KMS-11 (cell line): ENCODE measurements around the gene PTPN14.

Source experiments
- H2AFZ ChIP-seq: fragments of 200-600 bp; sonication (generic); 2 replicates; pipeline ENCODE4 v1.6.1; 2016; ENCODE audit warnings: antibody characterized with exemption, mixed run types, low read depth
- H3K27ac ChIP-seq: fragments of 200-600 bp; sonication (generic); 2 replicates; pipeline ENCODE4 v1.6.1; 2016; ENCODE audit warnings: mild to moderate bottlenecking, mixed run types
- H3K27me3 ChIP-seq: fragments of 200-600 bp; sonication (generic); 2 replicates; pipeline ENCODE4 v1.6.1; 2017; ENCODE audit warnings: mild to moderate bottlenecking, low read depth, mixed run types, moderate library complexity; ENCODE audit not compliant: insufficient read depth
- H3K36me3 ChIP-seq: fragments of 200-600 bp; sonication (generic); 2 replicates; pipeline ENCODE4 v1.6.1; 2017; ENCODE audit warnings: mild to moderate bottlenecking, mixed run types; ENCODE audit not compliant: insufficient read depth
- H3K4me1 ChIP-seq: fragments of 200-600 bp; sonication (generic); 2 replicates; pipeline ENCODE4 v1.6.1; 2016; ENCODE audit warnings: mild to moderate bottlenecking, low read depth, mixed run types; ENCODE audit not compliant: poor library complexity, severe bottlenecking
- H3K4me2 ChIP-seq: fragments of 200-600 bp; sonication (generic); 2 replicates; pipeline ENCODE4 v1.7.0; 2016; ENCODE audit warnings: mild to moderate bottlenecking, mixed run types
- H3K4me3 ChIP-seq: fragments of 200-600 bp; sonication (generic); IDR thresholded peaks from 2 replicates; pipeline ENCODE4 v1.6.1; 2017; ENCODE audit warnings: low read depth, low read length, mixed read lengths; ENCODE audit not compliant: insufficient read depth
- H3K79me2 ChIP-seq: fragments of 200-600 bp; sonication (generic); 2 replicates; pipeline ENCODE4 v1.6.1; 2016; ENCODE audit warnings: low read depth, mixed run types; ENCODE audit not compliant: insufficient read depth
- H3K9ac ChIP-seq: fragments of 200-600 bp; sonication (generic); 2 replicates; pipeline ENCODE4 v1.6.1; 2016; ENCODE audit warnings: mild to moderate bottlenecking, mixed run types
- H4K20me1 ChIP-seq: fragments of 200-600 bp; sonication (generic); 2 replicates; pipeline ENCODE4 v1.6.1; 2016; ENCODE audit warnings: mild to moderate bottlenecking, mixed run types; ENCODE audit not compliant: insufficient read depth
- CTCF ChIP-seq: fragments of 200-600 bp; sonication (generic); conservative IDR thresholded peaks from 2 replicates; pipeline ENCODE4 v1.6.1; 2017; ENCODE audit warnings: low read depth, mild to moderate bottlenecking, antibody characterized with exemption, low read length, moderate library complexity, mixed read lengths

The PTPN14 gene

GRCh38 chr1:214422137-214422671, 129.2 kb downstream of the PTPN14 start:
- Histone ChIP-seq H4K20me1 (no peaks in the 10 kb centered on the region), H3K36me3 (no peaks in the 10 kb centered on the region), H3K79me2 (no peaks in the 10 kb centered on the region), H3K9ac (no peak overlapping the region), H3K27me3 (no peaks in the 10 kb centered on the region), H3K27ac (no peak overlapping the region), H3K4me3 (no peak overlapping the region), H2AFZ (no peak overlapping the region), H3K4me2 (no peak overlapping the region), H3K4me1 (peaks cover 16% of the 10 kb centered on the region)
- no peak for TF ChIP-seq CTCF

GRCh38 chr1:214420833-214421232, 130.6 kb downstream of the PTPN14 start:
- Histone ChIP-seq H3K27me3 (no peaks in the 10 kb centered on the region), H3K4me2 (no peak overlapping the region), H4K20me1 (no peaks in the 10 kb centered on the region), H3K36me3 (no peaks in the 10 kb centered on the region), H3K27ac (no peak overlapping the region), H2AFZ (no peak overlapping the region), H3K79me2 (no peaks in the 10 kb centered on the region), H3K4me1 (peaks cover 12% of the 10 kb centered on the region), H3K4me3 (no peak overlapping the region), H3K9ac (no peak overlapping the region)
- no peak for TF ChIP-seq CTCF

GRCh38 chr1:214420341-214420740, 131.1 kb downstream of the PTPN14 start:
- Histone ChIP-seq H3K4me1 (peaks cover 12% of the 10 kb centered on the region), H3K79me2 (no peaks in the 10 kb centered on the region), H3K27ac (no peak overlapping the region)

GRCh38 chr1:214419650-214420049, 131.8 kb downstream of the PTPN14 start:
- Histone ChIP-seq H3K4me3 (no peak overlapping the region), H3K4me2 (no peak overlapping the region), H4K20me1 (no peaks in the 10 kb centered on the region), H2AFZ (no peak overlapping the region), H3K9ac (no peak overlapping the region), H3K27ac (no peak overlapping the region), H3K79me2 (no peaks in the 10 kb centered on the region), H3K27me3 (no peaks in the 10 kb centered on the region), H3K4me1 (peaks cover 12% of the 10 kb centered on the region), H3K36me3 (no peaks in the 10 kb centered on the region)
- TF ChIP-seq CTCF: no peak

More at GRCh38 chr1:214420341-214420740, 131.1 kb downstream of the PTPN14 start:
- Histone ChIP-seq H2AFZ (no peak overlapping the region), H3K4me2 (no peak overlapping the region), H3K4me3 (no peak overlapping the region), H4K20me1 (no peaks in the 10 kb centered on the region), H3K9ac (no peak overlapping the region), H3K27me3 (no peaks in the 10 kb centered on the region), H3K36me3 (no peaks in the 10 kb centered on the region)
- no peak for TF ChIP-seq CTCF
